ENCODE data around the gene PEAK3. TPM values are rescaled to one million over a fixed set of nuclear protein-coding genes. Genes with fewer than 3 reads are reported as not detected.

PEAK3 gene
- total RNA-seq, 2 experiments from 2014 or later: not detected

- intact Hi-C loops (cut with micrococcal nuclease): no loop called here
- peaks cover 13% of the 10 kb centered on the region for H3K9me3 Mint-ChIP-seq
- peaks cover 5% of the 10 kb centered on the region for H3K36me3 Mint-ChIP-seq (ENCODE audit: low read depth)
These were observed 35.3 kb upstream of the PEAK3 start for GRCh38 chr19:2317300-2317699.

GRCh38 chr19:2315818-2316353 lies 33.9 kb upstream of the PEAK3 start:
- peaks cover 5% of the 10 kb centered on the region for H3K36me3 Mint-ChIP-seq (ENCODE audit: low read depth)
- POLR2A ChIA-PET: interaction anchor here (0.6 to 6.9 kb wide), 3 partner anchors 11 to 41 kb away, joined by 3 to 32 read pairs (median 3); partner anchors contain the start of genes LSM7 and SPPL2B
- no peak overlapping the region for H3K4me3 Mint-ChIP-seq
- DNase-seq: no peak
- no peaks in the 10 kb centered on the region for H3K4me1 Mint-ChIP-seq (ENCODE audit: low read depth)
- peak; percentile 58 for ATAC-seq
- H3K27ac Mint-ChIP-seq: no peak overlapping the region
- peaks cover 13% of the 10 kb centered on the region for H3K9me3 Mint-ChIP-seq
- CTCF ChIA-PET: interaction anchor here (1.0 to 1.6 kb wide), 4 partner anchors 12 to 54 kb away, joined by 3 to 4 read pairs (median 4); partner anchors contain the start of gene LSM7
- intact Hi-C loops (cut with micrococcal nuclease): no loop called here
- peaks cover 12% of the 10 kb centered on the region for H3K27me3 Mint-ChIP-seq
- TF ChIP-seq, protein P1, sequence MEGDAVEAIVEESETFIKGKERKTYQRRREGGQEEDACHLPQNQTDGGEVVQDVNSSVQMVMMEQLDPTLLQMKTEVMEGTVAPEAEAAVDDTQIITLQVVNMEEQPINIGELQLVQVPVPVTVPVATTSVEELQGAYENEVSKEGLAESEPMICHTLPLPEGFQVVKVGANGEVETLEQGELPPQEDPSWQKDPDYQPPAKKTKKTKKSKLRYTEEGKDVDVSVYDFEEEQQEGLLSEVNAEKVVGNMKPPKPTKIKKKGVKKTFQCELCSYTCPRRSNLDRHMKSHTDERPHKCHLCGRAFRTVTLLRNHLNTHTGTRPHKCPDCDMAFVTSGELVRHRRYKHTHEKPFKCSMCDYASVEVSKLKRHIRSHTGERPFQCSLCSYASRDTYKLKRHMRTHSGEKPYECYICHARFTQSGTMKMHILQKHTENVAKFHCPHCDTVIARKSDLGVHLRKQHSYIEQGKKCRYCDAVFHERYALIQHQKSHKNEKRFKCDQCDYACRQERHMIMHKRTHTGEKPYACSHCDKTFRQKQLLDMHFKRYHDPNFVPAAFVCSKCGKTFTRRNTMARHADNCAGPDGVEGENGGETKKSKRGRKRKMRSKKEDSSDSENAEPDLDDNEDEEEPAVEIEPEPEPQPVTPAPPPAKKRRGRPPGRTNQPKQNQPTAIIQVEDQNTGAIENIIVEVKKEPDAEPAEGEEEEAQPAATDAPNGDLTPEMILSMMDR (IDR thresholded peaks at IDR 0.05): peak; percentile 37

More at GRCh38 chr19:2317300-2317699, 35.3 kb upstream of the PEAK3 start:
- no peaks in the 10 kb centered on the region for H3K4me1 Mint-ChIP-seq (ENCODE audit: low read depth)
- H3K27ac Mint-ChIP-seq: no peak overlapping the region
- ATAC-seq: no peak
- H3K4me3 Mint-ChIP-seq: no peak overlapping the region
- ChIA-PET CTCF (interaction anchor here (1.3 kb wide), 1 partner anchor 10 kb away, joined by 4 read pairs; the partner anchor contains the start of gene LSM7), POLR2A (interaction anchor here (1.1 to 6.9 kb wide), 4 partner anchors 9 to 42 kb away, joined by 3 to 32 read pairs (median 6); partner anchors contain the start of genes LSM7 and SPPL2B)
- no peak for DNase-seq
- TF ChIP-seq, protein P1 (IDR thresholded peaks at IDR 0.05): no peak
- peaks cover 12% of the 10 kb centered on the region for H3K27me3 Mint-ChIP-seq

- no peaks in the 10 kb centered on the region for H3K4me1 Mint-ChIP-seq (ENCODE audit: low read depth)
- POLR2A ChIA-PET: interaction anchor here (0.6 to 6.9 kb wide), 2 partner anchors 11 to 21 kb away, joined by 3 to 32 read pairs; partner anchors contain the start of genes LSM7 and SPPL2B
These were observed 33.3 kb upstream of the PEAK3 start for GRCh38 chr19:2315121-2315817.

GRCh38 chr19:2312820-2313501 lies 31.0 kb upstream of the PEAK3 start:
- peaks cover 13% of the 10 kb centered on the region for H3K9me3 Mint-ChIP-seq
- intact Hi-C loops (cut with micrococcal nuclease): no loop called here
- no peak overlapping the region for H3K27ac Mint-ChIP-seq
- H3K4me1 Mint-ChIP-seq (ENCODE audit: low read depth): peaks cover 2% of the 10 kb centered on the region
- H3K36me3 Mint-ChIP-seq (ENCODE audit: low read depth): peaks cover 5% of the 10 kb centered on the region
- POLR2A ChIA-PET: interaction anchor here (0.7 kb wide), 1 partner anchor 14 kb away, joined by 3 read pairs; no protein-coding TSS in a partner anchor
- TF ChIP-seq, protein P1 (IDR thresholded peaks at IDR 0.05): no peak
- ATAC-seq: no peak
- H3K27me3 Mint-ChIP-seq: peaks cover 32% of the 10 kb centered on the region
- CTCF ChIA-PET: interaction anchor here (1.2 kb wide), 1 partner anchor 39 kb away, joined by 4 read pairs; no protein-coding TSS in a partner anchor
- no peak overlapping the region for H3K4me3 Mint-ChIP-seq
- DNase-seq: no peak

More at GRCh38 chr19:2315121-2315817, 33.3 kb upstream of the PEAK3 start:
- ATAC-seq: no peak
- H3K9me3 Mint-ChIP-seq: peaks cover 13% of the 10 kb centered on the region
- H3K36me3 Mint-ChIP-seq (ENCODE audit: low read depth): peaks cover 5% of the 10 kb centered on the region
- CTCF ChIA-PET: interaction anchor here (1.0 to 1.6 kb wide), 3 partner anchors 38 to 54 kb away, joined by 3 to 4 read pairs (median 3); no protein-coding TSS in a partner anchor
- DNase-seq: no peak
- H3K4me3 Mint-ChIP-seq: no peak overlapping the region
- H3K27me3 Mint-ChIP-seq: peaks cover 15% of the 10 kb centered on the region
- no peak overlapping the region for H3K27ac Mint-ChIP-seq
- intact Hi-C loops (cut with micrococcal nuclease): no loop called here
- TF ChIP-seq, protein P1 (IDR thresholded peaks at IDR 0.05): no peak

Data from activated CD8-positive, alpha-beta T cell treated with anti-CD3 and anti-CD28 coated beads for 36 hours (primary cell).